ENCODE data around the gene MAP3K15.
"Not testable (repeated sequence)": the region's sequence is repeated elsewhere in the genome, so short reads cannot be mapped to it uniquely, and the experiment has no call there.

MAP3K15 gene

DNA sequence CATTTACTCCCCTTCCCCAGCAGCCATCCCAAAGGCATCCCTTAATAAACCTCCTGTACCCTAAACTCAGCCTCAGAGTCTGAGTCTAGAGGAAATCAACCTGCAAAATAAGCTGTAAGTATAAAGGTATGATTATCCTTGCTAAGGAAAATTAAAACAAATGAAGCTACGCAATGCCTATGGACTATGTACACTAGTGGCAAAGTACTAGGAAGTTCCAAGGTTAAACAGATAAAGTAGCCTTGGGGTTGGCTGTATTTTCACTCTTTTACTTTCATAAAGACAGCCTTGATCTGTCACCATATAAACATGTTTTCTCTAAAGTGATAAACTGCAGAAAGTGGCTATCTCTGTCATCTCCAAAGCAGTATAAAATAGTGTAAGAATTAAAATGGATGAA lies 35.9 kb downstream of the MAP3K15 start:
- DNase-seq (ENCODE audit: low read depth): no peak
- TF ChIP-seq, protein P1, sequence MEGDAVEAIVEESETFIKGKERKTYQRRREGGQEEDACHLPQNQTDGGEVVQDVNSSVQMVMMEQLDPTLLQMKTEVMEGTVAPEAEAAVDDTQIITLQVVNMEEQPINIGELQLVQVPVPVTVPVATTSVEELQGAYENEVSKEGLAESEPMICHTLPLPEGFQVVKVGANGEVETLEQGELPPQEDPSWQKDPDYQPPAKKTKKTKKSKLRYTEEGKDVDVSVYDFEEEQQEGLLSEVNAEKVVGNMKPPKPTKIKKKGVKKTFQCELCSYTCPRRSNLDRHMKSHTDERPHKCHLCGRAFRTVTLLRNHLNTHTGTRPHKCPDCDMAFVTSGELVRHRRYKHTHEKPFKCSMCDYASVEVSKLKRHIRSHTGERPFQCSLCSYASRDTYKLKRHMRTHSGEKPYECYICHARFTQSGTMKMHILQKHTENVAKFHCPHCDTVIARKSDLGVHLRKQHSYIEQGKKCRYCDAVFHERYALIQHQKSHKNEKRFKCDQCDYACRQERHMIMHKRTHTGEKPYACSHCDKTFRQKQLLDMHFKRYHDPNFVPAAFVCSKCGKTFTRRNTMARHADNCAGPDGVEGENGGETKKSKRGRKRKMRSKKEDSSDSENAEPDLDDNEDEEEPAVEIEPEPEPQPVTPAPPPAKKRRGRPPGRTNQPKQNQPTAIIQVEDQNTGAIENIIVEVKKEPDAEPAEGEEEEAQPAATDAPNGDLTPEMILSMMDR (IDR thresholded peaks at IDR 0.05; ENCODE audit: control insufficient read depth, insufficient read depth, low read depth, low read length, missing control alignments): no peak
- no peak overlapping the region for H3K4me3 ChIP-seq (ENCODE audit: control insufficient read depth, low read depth, low read length)

DNA sequence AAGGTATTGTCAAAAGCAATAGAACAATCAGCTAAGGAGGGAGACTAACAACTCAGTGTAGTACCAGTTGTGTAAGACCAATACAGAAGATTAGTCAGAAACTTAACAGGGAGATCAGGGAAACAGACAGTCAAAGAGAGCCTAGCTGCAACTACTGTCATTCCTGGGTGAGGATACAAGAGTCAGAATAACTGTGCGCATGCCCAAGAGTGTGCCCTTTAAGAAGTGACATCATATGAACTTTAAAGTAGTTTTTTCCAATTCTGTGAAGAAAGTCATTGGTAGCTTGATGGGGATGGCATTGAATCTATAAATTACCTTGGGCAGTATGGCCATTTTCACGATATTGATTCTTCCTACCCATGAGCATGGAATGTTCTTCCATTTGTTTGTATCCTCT lies 46.9 kb downstream of the MAP3K15 start:
- DNase-seq (ENCODE audit: low read depth); H3K4me3 ChIP-seq (ENCODE audit: control insufficient read depth, low read depth, low read length): not testable (repeated sequence)

DNA sequence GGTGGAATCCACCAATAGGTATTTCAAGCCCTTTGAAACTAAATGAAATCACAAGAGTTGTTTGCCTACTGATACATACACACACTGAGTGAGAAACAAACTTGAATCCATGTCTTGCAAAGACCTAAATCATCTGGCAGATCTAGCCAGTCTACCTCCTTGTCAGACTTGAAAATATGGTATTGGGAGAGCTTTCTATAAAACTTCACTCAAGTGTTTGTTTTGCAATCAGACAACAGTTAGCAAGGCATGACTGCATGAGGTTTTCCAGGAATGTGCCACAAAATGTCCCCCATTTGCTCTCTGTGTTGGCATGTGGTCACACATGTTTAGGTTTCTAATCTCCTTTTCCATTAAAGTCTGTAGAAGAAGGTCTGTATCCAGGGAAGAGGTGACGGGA lies 52.4 kb downstream of the MAP3K15 start:
- no peak for DNase-seq (ENCODE audit: low read depth)
- TF ChIP-seq, protein P1 (IDR thresholded peaks at IDR 0.05; ENCODE audit: control insufficient read depth, insufficient read depth, low read depth, low read length, missing control alignments): no peak

DNA sequence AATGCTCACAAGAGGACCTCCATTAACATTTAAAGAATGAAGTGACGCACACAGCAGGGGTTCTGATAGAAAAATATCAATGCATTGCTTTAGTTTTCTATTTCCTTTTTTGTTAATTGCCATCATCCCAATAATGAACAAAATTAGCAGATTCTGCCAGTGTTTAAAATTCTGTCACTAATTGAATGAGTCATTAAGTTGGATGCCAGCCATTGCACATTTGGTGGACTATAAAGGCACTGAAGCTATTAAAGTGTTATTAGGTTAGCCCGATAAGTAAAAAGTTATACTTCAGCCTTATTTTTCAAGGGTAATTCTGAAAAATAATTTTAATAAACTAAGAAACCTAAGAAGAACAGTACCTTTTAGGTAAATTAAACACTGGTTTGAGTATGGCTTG lies 53.1 kb downstream of the MAP3K15 start:
- TF ChIP-seq, protein P1 (IDR thresholded peaks at IDR 0.05; ENCODE audit: control insufficient read depth, insufficient read depth, low read depth, low read length, missing control alignments): no peak
- DNase-seq (ENCODE audit: low read depth): no peak

More for the DNA sequence above, 52.4 kb downstream of the MAP3K15 start:
- H3K4me3 ChIP-seq (ENCODE audit: control insufficient read depth, low read depth, low read length): no peak overlapping the region

DNA sequence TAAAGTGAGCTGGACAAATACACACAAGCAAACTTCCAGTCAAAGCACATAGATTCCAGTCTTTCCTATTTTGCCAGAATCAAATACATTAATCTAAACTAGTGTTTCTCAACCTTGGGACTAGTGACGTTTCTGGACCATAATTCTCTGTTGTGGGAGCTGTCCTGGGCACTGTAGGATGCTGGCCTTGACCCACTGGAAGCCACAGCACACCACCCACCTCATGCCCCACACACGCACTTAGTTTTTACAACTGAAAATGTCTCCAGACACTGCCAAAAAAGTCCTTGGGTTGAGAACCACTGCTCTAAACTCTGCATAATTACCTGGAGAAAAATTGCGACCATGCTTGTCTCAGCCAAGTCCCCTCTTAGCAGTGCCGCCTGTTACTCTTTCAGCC lies 57.6 kb downstream of the MAP3K15 start:
- no peak for DNase-seq (ENCODE audit: low read depth)
- TF ChIP-seq, protein P1 (IDR thresholded peaks at IDR 0.05; ENCODE audit: control insufficient read depth, insufficient read depth, low read depth, low read length, missing control alignments): no peak
- no peak overlapping the region for H3K4me3 ChIP-seq (ENCODE audit: control insufficient read depth, low read depth, low read length)

More for the DNA sequence above, 53.1 kb downstream of the MAP3K15 start:
- H3K4me3 ChIP-seq (ENCODE audit: control insufficient read depth, low read depth, low read length): no peak overlapping the region

DNA sequence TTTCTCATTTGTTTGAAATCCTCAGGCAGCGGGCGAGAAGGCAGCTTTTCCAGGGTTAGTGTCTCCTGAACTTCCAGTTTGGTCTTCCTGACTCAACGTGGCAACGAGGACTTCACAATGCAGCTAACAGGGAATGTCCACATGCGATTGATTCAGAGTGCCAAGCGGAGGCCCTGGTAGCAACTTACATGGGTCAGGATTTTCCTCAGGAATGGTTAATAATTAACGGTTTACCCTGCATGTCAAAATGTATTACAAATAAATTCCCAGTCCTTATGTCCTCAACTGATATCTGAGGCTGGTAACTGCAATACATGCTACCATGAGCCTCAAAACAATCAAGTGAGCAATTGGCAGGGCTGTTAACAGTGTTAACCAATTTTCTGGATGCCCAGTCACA lies 67.2 kb downstream of the MAP3K15 start:
- H3K4me3 ChIP-seq (ENCODE audit: control insufficient read depth, low read depth, low read length): no peak overlapping the region
- TF ChIP-seq, protein P1 (IDR thresholded peaks at IDR 0.05; ENCODE audit: control insufficient read depth, insufficient read depth, low read depth, low read length, missing control alignments): no peak
- DNase-seq (ENCODE audit: low read depth): no peak

DNA sequence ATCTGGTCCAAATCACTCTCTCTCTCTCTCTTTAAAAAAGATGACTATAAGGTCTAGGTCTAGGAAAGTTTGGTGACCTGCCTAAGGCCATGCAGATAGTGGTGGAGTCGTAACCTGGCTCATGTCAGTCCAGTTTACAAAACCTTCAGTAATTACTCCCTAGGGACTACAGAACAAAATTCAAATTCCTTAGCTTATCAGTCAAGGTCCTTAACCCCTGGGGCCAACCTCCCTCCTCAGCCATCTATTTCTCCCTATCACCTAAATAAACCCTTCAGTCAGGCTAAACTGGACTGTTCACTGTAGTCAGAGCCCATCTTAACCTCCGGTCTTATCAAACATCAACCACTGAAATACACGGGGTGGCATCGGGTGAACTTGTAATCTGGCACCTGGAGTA lies 68.9 kb downstream of the MAP3K15 start:
- DNase-seq (ENCODE audit: low read depth): no peak
- TF ChIP-seq, protein P1 (IDR thresholded peaks at IDR 0.05; ENCODE audit: control insufficient read depth, insufficient read depth, low read depth, low read length, missing control alignments): no peak
- no peak overlapping the region for H3K4me3 ChIP-seq (ENCODE audit: control insufficient read depth, low read depth, low read length)

DNA sequence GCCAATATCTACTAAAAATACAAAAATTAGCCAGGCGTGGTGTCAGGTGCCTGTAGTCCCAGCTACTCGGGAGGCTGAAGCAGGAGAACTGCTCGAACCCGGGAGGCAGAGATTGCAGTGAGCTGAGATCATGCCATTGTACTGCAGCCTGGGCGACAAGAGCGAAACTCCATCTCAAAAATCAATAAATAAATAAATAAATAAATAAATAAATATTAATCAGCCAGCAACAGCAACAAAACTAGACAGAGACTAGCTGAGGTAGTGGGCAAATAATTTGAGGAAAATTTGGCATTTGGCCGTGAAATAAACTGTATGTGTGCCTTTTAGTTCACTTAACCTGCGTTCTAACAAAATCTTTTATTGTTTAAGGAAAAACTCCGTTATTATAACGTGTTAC lies 69.5 kb downstream of the MAP3K15 start:
- H3K4me3 ChIP-seq (ENCODE audit: control insufficient read depth, low read depth, low read length); DNase-seq (ENCODE audit: low read depth): not testable (repeated sequence)

Data from AG09309 (cell line).